NK-92 (cell line): Measurements from ENCODE around the gene HYAL3.
"Not testable (repeated sequence)": the region's sequence is repeated elsewhere in the genome, so short reads cannot be mapped to it uniquely, and the experiment has no call there.

Source experiments
- DNase-seq: peaks from one replicate; lab custom pipeline; 2025; ENCODE audit not compliant: unreplicated experiment; lab: John Stamatoyannopoulos, UW

The HYAL3 gene

GRCh38 chr3:50292159-50293078, 6.8 kb downstream of the HYAL3 start, which contains the start of gene IFRD2:
Gene IFRD2 (minus strand): TSS chr3:50292429. CDS start chr3:50292274, 155 bp downstream.
- DNase-seq = peak; percentile 64

- no peak for DNase-seq
Observed at GRCh38 chr3:50290161-50290641, 9.0 kb downstream of the HYAL3 start.

GRCh38 chr3:50289130-50289529, 10.1 kb downstream of the HYAL3 start:
- DNase-seq = no peak

GRCh38 chr3:50288387-50289007, 10.7 kb downstream of the HYAL3 start:
- DNase-seq = no peak

GRCh38 chr3:50287262-50287661, 11.9 kb downstream of the HYAL3 start:
- DNase-seq = no peak

- DNase-seq = no peak
Observed at GRCh38 chr3:50286322-50287227, 12.6 kb downstream of the HYAL3 start.

GRCh38 chr3:50284121-50284520, 15.1 kb downstream of the HYAL3 start:
- not testable (repeated sequence) for DNase-seq

- no peak for DNase-seq
Observed at GRCh38 chr3:50279255-50280016, 19.8 kb downstream of the HYAL3 start.

GRCh38 chr3:50278880-50279224, 20.4 kb downstream of the HYAL3 start, which contains the start of gene LSMEM2:
Gene LSMEM2 (plus strand): TSS chr3:50279087. CDS start chr3:50279114, 27 bp downstream.
- no peak for DNase-seq

GRCh38 chr3:50278123-50278879, 20.9 kb downstream of the HYAL3 start:
- DNase-seq = no peak

- no peak for DNase-seq
Observed at GRCh38 chr3:50276762-50277101, 22.5 kb downstream of the HYAL3 start.

- no peak for DNase-seq
Observed at GRCh38 chr3:50275996-50276761, 23.0 kb downstream of the HYAL3 start.

GRCh38 chr3:50275141-50275995, 23.8 kb downstream of the HYAL3 start:
- no peak for DNase-seq

- DNase-seq = no peak
Observed at GRCh38 chr3:50274371-50275104, 24.7 kb downstream of the HYAL3 start.

GRCh38 chr3:50273689-50274065, 25.5 kb downstream of the HYAL3 start:
- DNase-seq = no peak

- no peak for DNase-seq
Observed at GRCh38 chr3:50272911-50273688, 26.1 kb downstream of the HYAL3 start.

- DNase-seq = not testable (repeated sequence)
Observed at GRCh38 chr3:50272538-50272910, 26.7 kb downstream of the HYAL3 start.
